Measurements from ENCODE around the gene ENTPD6. TPM values are rescaled to one million over a fixed set of nuclear protein-coding genes. Genes with fewer than 3 reads are reported as not detected.
"Not testable (repeated sequence)": the region's sequence is repeated elsewhere in the genome, so short reads cannot be mapped to it uniquely, and the experiment has no call there.

The ENTPD6 gene
- polyA plus RNA-seq, 1 donor, result 106 TPM

DNA sequence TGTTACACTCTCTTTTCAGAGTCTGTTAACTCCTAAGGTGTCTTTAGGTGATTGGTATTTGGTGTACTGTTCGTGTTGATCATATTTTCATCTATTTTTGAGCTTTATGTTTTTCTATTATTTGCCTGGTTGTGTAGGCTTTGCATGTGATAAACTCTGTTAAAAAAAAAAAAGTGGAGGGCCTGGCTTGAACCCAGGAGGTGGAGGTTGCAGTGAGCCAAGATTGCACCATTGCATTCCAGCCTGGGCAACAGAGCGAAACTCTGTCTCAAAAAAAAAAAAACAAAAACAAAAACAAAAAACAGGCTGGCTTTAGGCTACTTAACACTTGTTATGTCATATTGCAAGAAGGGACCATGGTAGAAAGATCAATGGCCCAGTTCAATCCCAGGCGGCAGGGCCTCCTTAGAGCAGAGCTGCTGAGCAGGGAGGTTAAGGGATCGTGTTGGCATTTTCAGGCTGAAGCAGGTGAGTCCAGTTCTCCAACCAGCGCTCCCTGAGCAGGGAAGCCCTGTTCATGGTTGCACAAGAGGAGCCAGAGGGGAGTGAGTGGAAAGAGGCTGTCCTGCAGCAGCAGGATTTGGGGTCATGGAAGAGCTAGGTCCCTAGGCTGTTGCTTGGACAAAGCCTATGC is 60.8 kb downstream of the ENTPD6 start:
- DNase-seq, result no peak
- WGBS (ENCODE audit: insufficient coverage, low lambda C conversion rate), result 86% methylated on average over 1 of the region's 5 CpGs
- H3K9me3 ChIP-seq (ENCODE audit: control insufficient read depth, low read depth, low read length), result no peaks in the 10 kb centered on the region
- H3K27me3 ChIP-seq (ENCODE audit: control insufficient read depth, insufficient read depth, low read length), result no peaks in the 10 kb centered on the region
- H3K27ac ChIP-seq (ENCODE audit: low read length), result no peak overlapping the region
- peaks cover 31% of the 10 kb centered on the region for H3K4me1 ChIP-seq (ENCODE audit: control insufficient read depth, insufficient read depth, low read length)
- no peak overlapping the region for H3K4me3 ChIP-seq (ENCODE audit: low read length)
- peaks cover 13% of the 10 kb centered on the region for H3K36me3 ChIP-seq (ENCODE audit: control insufficient read depth, insufficient read depth, low read length)

DNA sequence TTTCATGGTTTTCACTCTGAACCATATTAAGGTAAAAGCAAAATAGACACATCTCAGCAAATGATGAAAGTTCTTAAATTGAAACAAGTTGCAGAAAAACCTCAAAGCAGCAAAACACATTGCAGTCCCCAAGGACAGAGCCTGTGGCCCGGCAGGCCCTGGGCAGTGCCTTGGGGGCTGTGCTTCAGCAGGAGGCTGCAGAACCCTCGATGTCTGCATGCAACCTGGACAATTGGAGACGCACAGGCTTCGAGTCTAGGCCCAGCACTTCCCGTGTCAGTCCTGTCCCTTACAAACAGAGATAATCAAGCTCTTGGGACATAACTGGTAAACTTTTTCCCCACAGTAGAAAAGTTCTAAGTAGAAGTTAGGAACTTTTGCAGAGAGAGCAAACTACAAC is 61.6 kb downstream of the ENTPD6 start:
- Histone ChIP-seq H3K9me3 (ENCODE audit: control insufficient read depth, low read depth, low read length) (no peaks in the 10 kb centered on the region), H3K27ac (ENCODE audit: low read length) (no peak overlapping the region), H3K4me1 (ENCODE audit: control insufficient read depth, insufficient read depth, low read length) (peaks cover 28% of the 10 kb centered on the region), H3K27me3 (ENCODE audit: control insufficient read depth, insufficient read depth, low read length) (no peaks in the 10 kb centered on the region), H3K4me3 (ENCODE audit: low read length) (no peak overlapping the region), H3K36me3 (ENCODE audit: control insufficient read depth, insufficient read depth, low read length) (peaks cover 13% of the 10 kb centered on the region)
- WGBS (ENCODE audit: insufficient coverage, low lambda C conversion rate), result no CpG with 5 or more reads among the region's 5 CpGs
- no peak for DNase-seq

DNA sequence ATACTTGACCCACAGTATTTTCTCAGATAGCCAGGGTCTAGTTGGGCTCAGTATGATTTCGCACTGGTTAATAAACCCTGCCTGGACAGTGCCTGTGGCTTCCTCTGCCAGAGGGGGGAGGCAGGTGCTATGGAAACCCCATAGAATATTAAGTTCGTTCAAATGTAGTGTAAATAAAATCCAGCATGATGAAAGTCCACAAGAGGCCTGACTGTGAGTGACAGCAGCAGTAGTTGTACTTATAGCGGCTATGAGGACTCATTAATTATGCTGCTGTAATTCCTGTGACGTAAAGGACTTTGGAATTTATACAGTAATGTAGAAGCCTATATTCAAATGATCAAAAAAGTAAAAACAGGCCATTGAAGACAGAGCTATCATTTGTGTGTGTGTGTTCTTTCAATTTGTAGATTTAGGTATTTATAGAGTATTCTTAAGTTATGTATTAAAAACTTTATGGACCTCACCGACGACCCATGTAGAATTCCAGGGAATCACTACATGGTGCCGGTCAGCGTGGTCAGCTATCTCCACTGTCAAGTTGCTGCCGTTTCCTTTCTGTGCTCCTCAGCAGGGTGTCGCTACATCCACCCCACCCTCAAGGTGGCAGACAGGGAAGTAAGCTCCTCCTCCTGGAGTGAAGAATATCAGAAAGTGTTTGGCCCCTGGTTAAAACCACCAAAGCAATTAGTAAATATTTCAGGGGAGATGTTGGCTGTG is 62.4 kb downstream of the ENTPD6 start:
- peaks cover 23% of the 10 kb centered on the region for H3K4me1 ChIP-seq (ENCODE audit: control insufficient read depth, insufficient read depth, low read length)
- H3K36me3 ChIP-seq (ENCODE audit: control insufficient read depth, insufficient read depth, low read length), result peaks cover 13% of the 10 kb centered on the region
- 33% methylated on average over 1 of the region's 10 CpGs for WGBS (ENCODE audit: insufficient coverage, low lambda C conversion rate)
- no peak overlapping the region for H3K4me3 ChIP-seq (ENCODE audit: low read length)
- no peak overlapping the region for H3K27ac ChIP-seq (ENCODE audit: low read length)
- no peaks in the 10 kb centered on the region for H3K27me3 ChIP-seq (ENCODE audit: control insufficient read depth, insufficient read depth, low read length)
- H3K9me3 ChIP-seq (ENCODE audit: control insufficient read depth, low read depth, low read length), result no peaks in the 10 kb centered on the region
- DNase-seq, result peak in 1 of 2 donors; percentile 71

DNA sequence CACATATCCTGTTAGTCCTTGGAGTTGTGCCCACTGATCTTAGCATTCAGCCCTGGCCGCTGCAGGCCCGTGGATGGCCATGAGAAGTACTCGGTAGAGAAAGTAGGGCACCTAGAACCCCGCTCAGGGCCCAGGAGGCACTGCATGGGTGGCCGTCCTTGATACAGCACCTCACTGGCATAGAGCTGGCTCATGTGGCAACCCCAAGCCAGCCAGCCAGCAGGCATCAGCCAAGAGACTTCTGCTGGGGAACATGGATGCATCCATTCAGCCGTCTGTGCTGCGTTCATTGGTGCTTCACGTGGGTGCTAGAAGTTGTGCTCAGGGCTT is 62.9 kb downstream of the ENTPD6 start:
- DNase-seq, result no peak
- Histone ChIP-seq H3K9me3 (ENCODE audit: control insufficient read depth, low read depth, low read length) (no peaks in the 10 kb centered on the region), H3K27me3 (ENCODE audit: control insufficient read depth, insufficient read depth, low read length) (no peaks in the 10 kb centered on the region), H3K4me3 (ENCODE audit: low read length) (no peak overlapping the region), H3K36me3 (ENCODE audit: control insufficient read depth, insufficient read depth, low read length) (peaks cover 13% of the 10 kb centered on the region), H3K4me1 (ENCODE audit: control insufficient read depth, insufficient read depth, low read length) (peaks cover 20% of the 10 kb centered on the region), H3K27ac (ENCODE audit: low read length) (no peak overlapping the region)
- no CpG with 5 or more reads among the region's 8 CpGs for WGBS (ENCODE audit: insufficient coverage, low lambda C conversion rate)

DNA sequence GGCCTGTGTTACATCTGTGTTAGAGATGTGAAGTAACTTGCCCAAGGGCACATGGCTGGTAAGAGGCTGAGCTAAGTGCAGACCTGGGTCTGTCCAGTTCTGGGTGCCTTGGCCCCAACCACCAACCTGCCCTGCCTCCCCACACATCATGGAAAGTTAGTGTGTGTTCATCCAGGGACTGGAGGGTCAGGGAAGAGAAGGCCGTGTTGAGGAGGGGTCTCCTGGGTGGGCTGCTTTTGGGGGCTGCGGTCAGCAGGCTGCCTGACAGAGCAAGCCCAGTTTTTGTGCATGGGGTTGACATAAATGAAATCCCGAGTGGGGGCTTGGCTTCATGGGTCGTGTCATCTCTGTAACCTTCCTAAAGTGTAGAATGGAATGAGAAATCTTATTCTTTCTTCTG is 63.3 kb downstream of the ENTPD6 start:
- Histone ChIP-seq H3K9me3 (ENCODE audit: control insufficient read depth, low read depth, low read length) (no peaks in the 10 kb centered on the region), H3K27ac (ENCODE audit: low read length) (no peak overlapping the region), H3K36me3 (ENCODE audit: control insufficient read depth, insufficient read depth, low read length) (peaks cover 13% of the 10 kb centered on the region), H3K4me1 (ENCODE audit: control insufficient read depth, insufficient read depth, low read length) (peaks cover 16% of the 10 kb centered on the region), H3K4me3 (ENCODE audit: low read length) (no peak overlapping the region), H3K27me3 (ENCODE audit: control insufficient read depth, insufficient read depth, low read length) (no peaks in the 10 kb centered on the region)
- DNase-seq, result no peak
- 100% methylated on average over 1 of the region's 4 CpGs for WGBS (ENCODE audit: insufficient coverage, low lambda C conversion rate)

DNA sequence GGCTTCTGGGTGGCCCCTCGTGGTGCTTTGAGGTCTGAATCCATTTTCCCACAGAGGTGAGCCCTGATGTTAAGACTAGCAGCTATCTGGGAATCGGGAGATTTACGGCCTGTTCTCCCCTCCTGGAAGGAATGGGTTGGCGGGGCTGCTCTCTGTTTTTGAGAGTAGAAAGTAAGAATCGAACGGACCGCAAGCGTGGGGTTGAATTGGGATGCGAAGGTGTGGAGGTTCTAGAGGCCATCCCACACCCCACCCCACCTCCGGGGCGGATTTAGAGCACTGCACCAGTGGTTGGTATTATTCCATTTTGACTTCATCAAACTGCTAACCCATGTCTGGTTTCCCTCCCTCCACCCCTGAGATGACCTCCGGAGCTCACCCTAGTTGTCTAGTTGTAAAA is 63.8 kb downstream of the ENTPD6 start:
- Histone ChIP-seq H3K27ac (ENCODE audit: low read length) (peak overlapping the region; percentile 43), H3K4me3 (ENCODE audit: low read length) (no peak overlapping the region), H3K36me3 (ENCODE audit: control insufficient read depth, insufficient read depth, low read length) (peaks cover 13% of the 10 kb centered on the region), H3K27me3 (ENCODE audit: control insufficient read depth, insufficient read depth, low read length) (no peaks in the 10 kb centered on the region), H3K9me3 (ENCODE audit: control insufficient read depth, low read depth, low read length) (no peaks in the 10 kb centered on the region), H3K4me1 (ENCODE audit: control insufficient read depth, insufficient read depth, low read length) (peaks cover 15% of the 10 kb centered on the region)
- no CpG with 5 or more reads among the region's 12 CpGs for WGBS (ENCODE audit: insufficient coverage, low lambda C conversion rate)
- DNase-seq, result no peak

DNA sequence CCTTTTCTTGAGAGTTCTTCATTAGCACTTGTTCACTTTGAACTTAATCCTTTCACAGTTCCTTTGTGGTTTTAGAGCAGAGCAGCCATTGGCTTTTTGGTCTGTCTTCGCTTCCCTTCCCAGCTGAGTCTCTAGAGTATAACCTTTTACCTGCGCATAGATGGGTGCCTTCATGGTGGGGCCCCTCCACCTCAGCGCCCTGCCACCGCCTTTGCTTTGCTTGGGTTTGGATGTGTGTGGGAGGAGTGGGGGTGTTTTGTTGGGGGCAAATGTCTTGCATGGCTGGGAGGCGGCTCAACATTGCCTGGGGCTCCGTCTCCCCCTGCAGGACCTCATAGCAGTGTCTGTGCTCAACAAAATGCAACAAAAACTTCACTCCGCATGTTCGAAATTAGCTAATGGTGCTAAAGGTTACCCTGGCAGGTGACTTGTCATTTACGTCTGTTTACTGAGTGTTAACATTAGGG is 64.3 kb downstream of the ENTPD6 start:
- no peaks in the 10 kb centered on the region for H3K9me3 ChIP-seq (ENCODE audit: control insufficient read depth, low read depth, low read length)
- peak overlapping the region; percentile 43 for H3K27ac ChIP-seq (ENCODE audit: low read length)
- peak; percentile 79 to 92 for DNase-seq

DNA sequence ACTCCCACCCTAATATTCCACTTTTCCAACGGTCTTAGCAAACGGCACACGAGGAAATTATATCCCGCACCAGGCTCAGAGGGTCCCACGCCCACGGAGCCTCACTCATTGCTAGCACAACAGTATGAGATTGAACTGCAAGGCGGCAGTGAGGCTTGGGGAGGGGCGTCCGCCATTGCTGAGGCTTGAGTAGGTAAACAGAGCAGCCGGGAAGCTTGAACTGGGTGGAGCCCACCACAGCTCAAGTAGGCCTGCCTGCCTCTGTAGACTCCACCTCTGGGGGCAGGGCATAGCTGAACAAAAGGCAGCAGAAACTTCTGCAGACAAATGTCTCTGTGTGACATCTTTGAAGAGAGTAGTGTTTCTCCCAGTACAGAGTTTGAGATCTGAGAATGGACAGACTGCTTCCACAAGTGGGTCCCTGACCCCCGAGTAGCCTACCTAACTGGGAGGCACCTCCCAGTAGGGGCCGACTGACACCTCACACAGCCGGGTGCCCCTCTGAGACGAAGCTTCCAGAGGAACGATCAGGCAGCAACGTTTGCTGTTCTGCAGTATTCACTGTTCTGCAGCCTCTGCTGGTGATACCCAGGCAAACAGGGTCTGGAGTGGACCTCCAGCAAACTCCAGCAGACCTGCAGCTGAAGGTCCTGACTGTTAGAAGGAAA is 65.4 kb downstream of the ENTPD6 start:
- not testable (repeated sequence) for H3K9me3 ChIP-seq (ENCODE audit: control insufficient read depth, low read depth, low read length); H3K27ac ChIP-seq (ENCODE audit: low read length); H3K27me3 ChIP-seq (ENCODE audit: control insufficient read depth, insufficient read depth, low read length); H3K36me3 ChIP-seq (ENCODE audit: control insufficient read depth, insufficient read depth, low read length); DNase-seq; H3K4me3 ChIP-seq (ENCODE audit: low read length)
- WGBS (ENCODE audit: insufficient coverage, low lambda C conversion rate), result no CpG with 5 or more reads among the region's 16 CpGs
- H3K4me1 ChIP-seq (ENCODE audit: control insufficient read depth, insufficient read depth, low read length), result peaks cover 15% of the 10 kb centered on the region

More for the DNA sequence above, 64.3 kb downstream of the ENTPD6 start:
- Histone ChIP-seq H3K27me3 (ENCODE audit: control insufficient read depth, insufficient read depth, low read length) (no peaks in the 10 kb centered on the region), H3K4me1 (ENCODE audit: control insufficient read depth, insufficient read depth, low read length) (peaks cover 15% of the 10 kb centered on the region), H3K36me3 (ENCODE audit: control insufficient read depth, insufficient read depth, low read length) (peaks cover 13% of the 10 kb centered on the region), H3K4me3 (ENCODE audit: low read length) (no peak overlapping the region)
- WGBS (ENCODE audit: insufficient coverage, low lambda C conversion rate), result 0% methylated on average over 1 of the region's 9 CpGs

DNA sequence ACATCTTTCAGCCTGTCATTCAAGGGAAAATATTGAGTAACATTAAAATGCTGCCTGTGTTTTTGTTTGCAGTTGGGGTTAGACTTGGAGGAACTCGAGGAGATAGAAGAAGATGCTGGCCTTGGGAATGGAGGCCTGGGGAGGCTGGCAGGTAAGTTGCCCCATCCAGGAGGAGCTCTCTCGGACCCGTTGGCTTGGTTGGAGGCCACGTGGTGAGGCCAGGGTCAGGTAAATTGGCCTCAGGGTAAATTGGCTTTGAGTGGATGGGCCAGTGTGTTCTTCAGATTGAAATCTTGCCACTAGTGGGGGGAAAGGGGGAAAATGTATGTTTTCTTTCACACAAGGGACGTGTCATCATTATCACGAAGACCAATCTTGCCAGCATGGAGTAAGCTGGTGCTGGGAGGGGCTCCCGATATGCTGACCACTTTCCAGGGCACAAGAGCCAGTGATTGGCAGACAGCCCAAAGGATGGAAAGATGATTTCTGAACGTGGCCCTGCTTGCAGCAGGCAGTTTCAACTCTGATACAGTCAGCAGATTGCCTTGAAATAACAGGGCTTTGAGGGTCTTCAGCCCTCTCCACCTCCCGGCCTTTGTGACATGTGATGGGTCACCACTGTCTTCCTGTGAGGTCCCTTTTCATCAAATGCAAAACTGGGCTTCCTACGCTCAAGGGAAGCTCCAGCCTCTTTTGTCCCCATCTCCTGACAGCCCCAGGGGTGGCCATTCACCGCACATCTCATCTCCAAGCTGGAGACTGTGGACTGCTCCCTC is 73.7 kb downstream of the ENTPD6 start:
- Histone ChIP-seq H3K4me1 (ENCODE audit: control insufficient read depth, insufficient read depth, low read length) (no peaks in the 10 kb centered on the region), H3K36me3 (ENCODE audit: control insufficient read depth, insufficient read depth, low read length) (peaks cover 47% of the 10 kb centered on the region), H3K9me3 (ENCODE audit: control insufficient read depth, low read depth, low read length) (no peaks in the 10 kb centered on the region), H3K4me3 (ENCODE audit: low read length) (no peak overlapping the region), H3K27me3 (ENCODE audit: control insufficient read depth, insufficient read depth, low read length) (no peaks in the 10 kb centered on the region), H3K27ac (ENCODE audit: low read length) (no peak overlapping the region)
- no CpG with 5 or more reads among the region's 11 CpGs for WGBS (ENCODE audit: insufficient coverage, low lambda C conversion rate)
- no peak for DNase-seq

DNA sequence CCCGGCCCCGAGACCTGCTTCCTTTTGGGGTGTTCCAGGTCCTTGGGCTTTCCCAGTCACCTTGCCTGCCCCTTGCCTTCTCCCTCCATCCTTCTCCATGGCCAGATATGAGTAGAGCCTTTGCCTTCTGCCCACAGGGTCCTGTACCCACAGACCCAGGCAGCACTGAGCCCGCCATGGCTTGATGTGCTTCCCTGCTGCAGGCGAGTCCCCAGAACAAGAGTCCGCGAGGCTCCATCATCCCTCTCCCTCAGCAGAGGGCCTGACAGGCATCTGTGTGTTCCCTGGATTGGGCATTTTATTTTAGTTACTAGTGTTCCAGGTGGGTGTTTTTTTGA is 74.3 kb downstream of the ENTPD6 start:
- Histone ChIP-seq H3K36me3 (ENCODE audit: control insufficient read depth, insufficient read depth, low read length) (peaks cover 53% of the 10 kb centered on the region), H3K4me3 (ENCODE audit: low read length) (no peak overlapping the region), H3K27ac (ENCODE audit: low read length) (no peak overlapping the region), H3K9me3 (ENCODE audit: control insufficient read depth, low read depth, low read length) (no peaks in the 10 kb centered on the region), H3K4me1 (ENCODE audit: control insufficient read depth, insufficient read depth, low read length) (no peaks in the 10 kb centered on the region), H3K27me3 (ENCODE audit: control insufficient read depth, insufficient read depth, low read length) (no peaks in the 10 kb centered on the region)
- no CpG with 5 or more reads among the region's 6 CpGs for WGBS (ENCODE audit: insufficient coverage, low lambda C conversion rate)
- no peak for DNase-seq

All from large intestine (tissue), 3 donors.